K562 (cell line): ENCODE data around the gene NDUFS6. TPM values are rescaled to one million over a fixed set of nuclear protein-coding genes. Genes with fewer than 3 reads are reported as not detected.

Experiments used
- ARID3B ChIP-seq: fragments of 250-450 bp; sonication (Bioruptor Pico); IDR thresholded peaks from 2 replicates; pipeline ENCODE4 v1.4.0; 2020; ENCODE audit warnings: borderline replicate concordance
- ATF2 ChIP-seq: sonication (generic); formaldehyde crosslinking; IDR thresholded peaks from 2 replicates; pipeline ENCODE4 v1.8.1; 2022; ENCODE audit warnings: missing genetic modification reagents
- CBX3 ChIP-seq, 2 experiments: IDR thresholded peaks; 1 replicate in 1 of 2; 2 replicates in 1 of 2; pipeline ENCODE4 v1.6.1; 2012; ENCODE audit warnings: inconsistent platforms in 2 of 2, low read length in 2 of 2, borderline replicate concordance in 1 of 2, control low read depth in 1 of 2
- CHD2 ChIP-seq: IDR thresholded peaks from 2 replicates; pipeline ENCODE4 v1.6.1; 2011; ENCODE audit warnings: low read depth, low read length
- ETS2 ChIP-seq: IDR thresholded peaks from 2 replicates; pipeline ENCODE4 v1.6.1; 2016; ENCODE audit warnings: borderline replicate concordance, missing genetic modification characterization, mild to moderate bottlenecking, moderate library complexity, missing compliant biosample characterization; ENCODE audit not compliant: poor library complexity, severe bottlenecking
- FOXK2 ChIP-seq, 2 experiments: fragments of 450-650 bp; IDR thresholded peaks in 1 of 2; conservative IDR thresholded peaks in 1 of 2; 2 replicates each; pipeline ENCODE4 v1.6.1; 2016; ENCODE audit warnings: low read depth in 2 of 2, mild to moderate bottlenecking in 1 of 2
- GATAD2A ChIP-seq: fragments of 450-650 bp; IDR thresholded peaks from 2 replicates; pipeline ENCODE4 v1.6.1; 2017
- HDGF ChIP-seq: fragments of 450-650 bp; IDR thresholded peaks from 2 replicates; pipeline ENCODE4 v1.6.1; 2016
- HMG20A ChIP-seq: fragments of 450-650 bp; formaldehyde crosslinking; conservative IDR thresholded peaks from 2 replicates; pipeline ENCODE4 v1.4.0; 2020; ENCODE audit warnings: mild to moderate bottlenecking, mixed read lengths
- KLF16 ChIP-seq: IDR thresholded peaks from 2 replicates; pipeline ENCODE4 v1.6.1; 2016; ENCODE audit warnings: antibody characterized with exemption
- MAZ ChIP-seq, 2 experiments: fragments of 450-650 bp in 1 of 2; sonication (generic) in 1 of 2; formaldehyde crosslinking; IDR thresholded peaks in 1 of 2; conservative IDR thresholded peaks in 1 of 2; 2 replicates each; pipeline versions ENCODE4 v1.4.0 to v1.5.0; 2020; ENCODE audit warnings: mild to moderate bottlenecking in 1 of 2, missing genetic modification reagents in 1 of 2
- MEF2D ChIP-seq: conservative IDR thresholded peaks from 2 replicates; pipeline ENCODE4 v1.6.1; 2016; ENCODE audit warnings: low read depth, missing genetic modification characterization, missing compliant biosample characterization
- MTA3 ChIP-seq: fragments of 450-650 bp; formaldehyde crosslinking; IDR thresholded peaks from 2 replicates; pipeline ENCODE4 v1.6.1; 2017; ENCODE audit warnings: mild to moderate bottlenecking, borderline replicate concordance
- NR1H2 ChIP-seq: sonication (generic); formaldehyde crosslinking; IDR thresholded peaks from 2 replicates; pipeline ENCODE4 v1.4.0; 2020; ENCODE audit warnings: mild to moderate bottlenecking, missing genetic modification reagents
- NR4A1 ChIP-seq, 2 experiments: fragments of 250-450 bp in 1 of 2; fragments of 450-650 bp in 1 of 2; sonication (Bioruptor Pico) in 1 of 2; IDR thresholded peaks; 2 replicates each; pipeline versions ENCODE4 v1.4.0 to v1.6.1; 2016 to 2020; ENCODE audit warnings: mild to moderate bottlenecking in 2 of 2, missing compliant biosample characterization in 1 of 2, missing genetic modification characterization in 1 of 2, moderate library complexity in 1 of 2
- OTX1 ChIP-seq: fragments of 450-650 bp; formaldehyde crosslinking; IDR thresholded peaks from 2 replicates; pipeline ENCODE4 v1.4.0; 2022; ENCODE audit warnings: mild to moderate bottlenecking
- POLR2B ChIP-seq: fragments of 450-650 bp; IDR thresholded peaks from 2 replicates; pipeline ENCODE4 v1.6.1; 2018; ENCODE audit warnings: low read depth; ENCODE audit not compliant: partially characterized antibody
- RNF219 ChIP-seq: fragments of 250-450 bp; sonication (Bioruptor Pico); IDR thresholded peaks from 2 replicates; pipeline ENCODE4 v1.5.0; 2022; ENCODE audit warnings: mild to moderate bottlenecking
- SRSF3 ChIP-seq: fragments of 200-400 bp; formaldehyde crosslinking; IDR thresholded peaks from 2 replicates; pipeline ENCODE4 v1.6.1; 2016; ENCODE audit warnings: mild to moderate bottlenecking, low read length, moderate library complexity; ENCODE audit not compliant: insufficient read depth
- TFAM ChIP-seq: fragments of 250-450 bp; sonication (Bioruptor Pico); conservative IDR thresholded peaks from 2 replicates; pipeline ENCODE4 v1.5.0; 2021; ENCODE audit warnings: mild to moderate bottlenecking, moderate library complexity
- ZNF239 ChIP-seq: fragments of 250-450 bp; sonication (Bioruptor Pico); IDR thresholded peaks from 2 replicates; pipeline ENCODE4 v1.4.0; 2020; ENCODE audit warnings: mild to moderate bottlenecking
- ZNF507 ChIP-seq: conservative IDR thresholded peaks from 2 replicates; pipeline ENCODE4 v1.6.1; 2017; ENCODE audit warnings: missing genetic modification characterization, missing compliant biosample characterization
- ZNF707 ChIP-seq: fragments of 250-450 bp; sonication (Bioruptor Pico); conservative IDR thresholded peaks from 2 replicates; pipeline ENCODE4 v1.8.0; 2022; ENCODE audit warnings: inconsistent platforms, mild to moderate bottlenecking, moderate library complexity
- ZZZ3 ChIP-seq: fragments of 450-650 bp; IDR thresholded peaks from 2 replicates; pipeline ENCODE4 v1.6.1; 2016; ENCODE audit warnings: antibody characterized with exemption, mild to moderate bottlenecking, moderate library complexity
- polyA plus RNA-seq, 8 experiments: library from polyadenylated mRNA; depleted of rRNA in 4 of 8; stranded (reverse) in 5 of 8; unstranded in 3 of 8; fragments of >200 nt; fragmentation: Nextera tagmentation in 2 of 8; fragmentation: Illumina TruSeq in 1 of 8; extraction: Ambion mirVana in 2 of 8; extraction: Trizol in 1 of 8; gene quantifications; 2 replicates each; pipeline versions ENCODE4 v1.2.1 to v1.2.3, GENCODE V29; 2011 to 2014; ENCODE audit warnings: inconsistent platforms in 1 of 8, missing spikeins in 1 of 8
- total RNA-seq, 7 experiments: library from RNA; depleted of rRNA in 6 of 7; stranded (reverse); fragments of >200 nt in 6 of 7; fragmentation: Illumina TruSeq in 2 of 7; extraction: Trizol in 2 of 7; gene quantifications; 2 replicates each; pipeline versions ENCODE4 v1.2.1 to v1.2.3, GENCODE V29; 2011 to 2021; ENCODE audit warnings: low replicate concordance in 1 of 7

Gene NDUFS6
- total and polyA plus RNA-seq, 9 of the 15 experiments (the other 6 are each of a cell fraction or from before 2014, with no cell fraction given) = 36.1 to 291 (median 77.0) TPM

- TF ChIP-seq ZZZ3 (no peak), RNF219 (no peak), FOXK2 (conservative IDR thresholded peaks at IDR 0.05 in 1 of 2, IDR thresholded peaks at IDR 0.05 in 1 of 2; ENCODE audit: low read depth in 2 of 2) (peak; percentile 97 to 98), POLR2B (peak; percentile 98), ZNF507 (tag) (no peak), NR1H2 (CRISPR knock-in tag) (0 out of 2 replicates have a peak, but pooled peaks have one; percentile 83), CHD2 (no peak), MAZ (CRISPR knock-in tag; conservative IDR thresholded peaks at IDR 0.05 in 1 of 2, IDR thresholded peaks at IDR 0.05 in 1 of 2) (peak; percentile 76 to 80; a peak in 3 of 4 replicates), SRSF3 (no peak), HDGF (no peak), ARID3B (CRISPR knock-in tag) (no peak), OTX1 (CRISPR knock-in tag) (no peak), ZNF707 (CRISPR knock-in tag) (no peak), ATF2 (no peak; the same call in 1 of the 2 replicates), MTA3 (no peak), GATAD2A (no peak), KLF16 (no peak), HMG20A (CRISPR knock-in tag) (no peak), TFAM (CRISPR knock-in tag) (no peak), CBX3 (IDR thresholded peaks at IDR 0.05; ENCODE audit: borderline replicate concordance in 1 of 2, low read length in 2 of 2) (peak in 1 of 2 experiments; percentile 23; a peak in 1 of 3 replicates), ETS2 (no peak), NR4A1 (CRISPR knock-in tag; IDR thresholded peaks at IDR 0.05) (no peak), NR4A1 (tag; IDR thresholded peaks at IDR 0.05) (no peak), ZNF239 (CRISPR knock-in tag) (no peak), MEF2D (tag) (no peak)
These were observed 1.4 kb upstream of the NDUFS6 start, which contains the start of gene MRPL36 (continued) for GRCh38 chr5:1799602-1800471.
